GM12878 (cell line): ENCODE data around the gene ZNF726. TPM values are rescaled to one million over a fixed set of nuclear protein-coding genes. Genes with fewer than 3 reads are reported as not detected.

ENCODE experiments used
- ATAC-seq: fragments of 200-7000 bp; cut with Tn5 transposase; 3 replicates; pipeline ENCODE4 v1.9.1; 2020; ENCODE audit warnings: mild to moderate bottlenecking, moderate library complexity
- BruUV-seq: library from RNA; stranded (reverse); fragments of 400-500 nt; replicated peaks from 2 replicates; lab custom pipeline; 2021; lab: Mats Ljungman, UMichigan
- CTCF ChIA-PET: fragments of 300-600 bp; sonication (Branson Sonifier 250); formaldehyde crosslinking; extraction: SDS; loops from one replicate; lab custom pipeline; 2021; ENCODE audit warnings: inconsistent platforms; lab: Yijun Ruan, JAX
- POLR2A ChIA-PET: fragments of 350-600 bp; formaldehyde crosslinking; extraction: SDS; loops from one replicate; lab custom pipeline; 2021; ENCODE audit warnings: inconsistent platforms; lab: Charles Lee
- RAD21 ChIA-PET: fragments of 300-600 bp; sonication (Branson Sonifier 250); formaldehyde crosslinking; loops from one replicate; lab custom pipeline; 2023; ENCODE audit warnings: antibody characterized with exemption; ENCODE audit not compliant: unreplicated experiment; lab: Charles Lee
- SMC1A ChIA-PET: fragments of 300-600 bp; sonication (Branson Sonifier 250); formaldehyde crosslinking; loops from one replicate; lab custom pipeline; 2023; ENCODE audit not compliant: unreplicated experiment, uncharacterized antibody; lab: Charles Lee
- DNase-seq: peaks from one replicate; pipeline ENCODE4 v3.0.0-alpha.2; 2011; ENCODE audit warnings: low read depth, low spot score
- FAIRE-seq: peaks from 3 replicates; lab custom pipeline; 2011; peaks lifted over from hg19 to GRCh38; lab: Jason Lieb, UNC
- H2AFZ ChIP-seq: 2 replicates; pipeline ENCODE4 v1.6.0; 2011; ENCODE audit warnings: low read depth, low read length, control low read depth; ENCODE audit not compliant: control insufficient read depth
- H3K27ac ChIP-seq: 2 replicates; pipeline ENCODE4 v1.5.1; 2011; ENCODE audit warnings: control low read depth; ENCODE audit not compliant: control insufficient read depth, insufficient read depth
- H3K27me3 ChIP-seq, 2 experiments: replicated peaks in 1 of 2; 2 replicates each; pipeline versions ENCODE4 v1.6.0 to v1.6.1; 2011; ENCODE audit warnings: low read length in 1 of 2; ENCODE audit not compliant: control insufficient read depth in 2 of 2, insufficient read depth in 2 of 2
- H3K36me3 ChIP-seq, 2 experiments: 2 replicates each; pipeline ENCODE4 v1.5.1; 2011; ENCODE audit warnings: low read length in 1 of 2; ENCODE audit not compliant: control insufficient read depth in 2 of 2, insufficient read depth in 2 of 2
- H3K4me1 ChIP-seq: 2 replicates; pipeline ENCODE4 v1.6.1; 2011; ENCODE audit warnings: mild to moderate bottlenecking, low read length, moderate library complexity, mixed read lengths; ENCODE audit not compliant: control insufficient read depth, insufficient read depth
- H3K4me2 ChIP-seq: 2 replicates; pipeline ENCODE4 v1.6.0; 2011; ENCODE audit warnings: control low read depth; ENCODE audit not compliant: control insufficient read depth, insufficient read depth
- H3K4me3 ChIP-seq: fragments of 200-600 bp; sonication (generic); 2 replicates; pipeline ENCODE4 v1.5.1; 2016
- H3K79me2 ChIP-seq: 2 replicates; pipeline ENCODE4 v1.6.0; 2011; ENCODE audit warnings: low read length; ENCODE audit not compliant: control insufficient read depth, insufficient read depth
- H3K9ac ChIP-seq: 2 replicates; pipeline ENCODE4 v1.8.0; 2011; ENCODE audit warnings: low read length, control low read depth, mixed read lengths; ENCODE audit not compliant: control insufficient read depth, insufficient read depth
- H3K9me3 ChIP-seq: replicated peaks from 3 replicates; pipeline ENCODE4 v1.5.1; 2011; ENCODE audit warnings: mild to moderate bottlenecking, low read length; ENCODE audit not compliant: control insufficient read depth, insufficient read depth
- H4K20me1 ChIP-seq: 2 replicates; pipeline ENCODE4 v1.6.0; 2011; ENCODE audit not compliant: control insufficient read depth, insufficient read depth
- BACH1 ChIP-seq: fragments of 450-650 bp; IDR thresholded peaks from 2 replicates; pipeline ENCODE4 v1.6.1; 2017; ENCODE audit warnings: mild to moderate bottlenecking, borderline replicate concordance
- CHD2 ChIP-seq: IDR thresholded peaks from 2 replicates; pipeline ENCODE4 v1.6.1; 2011; ENCODE audit warnings: low read depth, low read length, improper control_type of control experiment, borderline replicate concordance
- ELK1 ChIP-seq: IDR thresholded peaks from 2 replicates; pipeline ENCODE4 v1.6.1; 2012; ENCODE audit warnings: low read depth, low read length, improper control_type of control experiment
- ESRRA ChIP-seq: IDR thresholded peaks from 2 replicates; pipeline ENCODE4 v1.6.1; 2012; ENCODE audit warnings: mild to moderate bottlenecking, low read length, improper control_type of control experiment
- NR2C2 ChIP-seq: IDR thresholded peaks from 2 replicates; pipeline ENCODE4 v1.6.1; 2011; ENCODE audit warnings: borderline replicate concordance, low read depth; ENCODE audit not compliant: control insufficient read depth, insufficient read length
- RBBP5 ChIP-seq: fragments of 200-600 bp; sonication (generic); conservative IDR thresholded peaks from 2 replicates; pipeline ENCODE4 v1.6.1; 2016
- RFX5 ChIP-seq: IDR thresholded peaks from 2 replicates; pipeline ENCODE4 v1.6.1; 2011; ENCODE audit warnings: low read depth, low read length, improper control_type of control experiment
- SRF ChIP-seq, 2 experiments: IDR thresholded peaks; 2 replicates each; pipeline ENCODE4 v1.6.1; 2011; ENCODE audit warnings: low read depth in 2 of 2, low read length in 2 of 2, mild to moderate bottlenecking in 1 of 2, moderate library complexity in 1 of 2
- SUZ12 ChIP-seq: fragments of 200-600 bp; sonication (generic); IDR thresholded peaks from one replicate; pipeline ENCODE4 v1.6.1; 2018; ENCODE audit warnings: antibody characterized with exemption, mild to moderate bottlenecking; ENCODE audit not compliant: unreplicated experiment
- TAF1 ChIP-seq: IDR thresholded peaks from 2 replicates; pipeline ENCODE4 v1.6.1; 2011; ENCODE audit warnings: mild to moderate bottlenecking, low read depth, low read length, borderline replicate concordance
- TARDBP ChIP-seq: IDR thresholded peaks from 2 replicates; pipeline ENCODE4 v1.6.1; 2016; ENCODE audit warnings: borderline replicate concordance
- TCF12 ChIP-seq: IDR thresholded peaks from 2 replicates; pipeline ENCODE4 v1.6.1; 2011; ENCODE audit warnings: low read depth, mild to moderate bottlenecking, low read length
- WGBS: methylation state at CpG from one replicate; pipeline ENCODE4 v1.1.6; 2016; ENCODE audit warnings: low lambda C conversion rate; ENCODE audit not compliant: insufficient replicate concordance, insufficient coverage; ENCODE audit errors: missing lambda C conversion rate; 5-methylcytosine and 5-hydroxymethylcytosine counted together
- in situ Hi-C: fragments of 300-500 bp; cut with MboI; formaldehyde crosslinking; loops from 9 replicates; pipeline ENCODE4 v1.14.3; 2018; ENCODE audit warnings: mixed read lengths
- intact Hi-C: fragments of 100-400 bp; cut with micrococcal nuclease; formaldehyde crosslinking; loops from one replicate; pipeline ENCODE4 v1.14.2; 2022; ENCODE audit not compliant: unreplicated experiment
- polyA plus RNA-seq, 11 experiments: library from polyadenylated mRNA; depleted of rRNA in 4 of 11; unstranded in 6 of 11; stranded (reverse) in 5 of 11; fragments of >200 nt; fragmentation: Nextera tagmentation in 4 of 11; fragmentation: Illumina TruSeq in 1 of 11; extraction: Ambion mirVana in 4 of 11; extraction: Trizol in 1 of 11; gene quantifications; 1 replicate in 1 of 11; 2 replicates in 10 of 11; pipeline versions ENCODE4 v1.2.1 to v1.2.3, GENCODE V29; 2011 to 2016; ENCODE audit warnings: inconsistent platforms in 2 of 11, missing spikeins in 2 of 11, low read depth in 1 of 11
- total RNA-seq, 4 experiments: library from RNA; depleted of rRNA in 3 of 4; stranded (reverse); fragments of >200 nt in 3 of 4; fragmentation: Illumina TruSeq in 1 of 4; extraction: Trizol in 1 of 4; gene quantifications; 2 replicates each; pipeline versions ENCODE4 v1.2.1 to v1.2.3, GENCODE V29; 2013 to 2021
- TF ChIP-seq, protein P1 (sequence below): IDR thresholded peaks from 2 replicates; pipeline ENCODE4 v1.6.1; 2012; ENCODE audit warnings: improper control_type of control experiment, low read depth, low read length; ENCODE audit not compliant: insufficient replicate concordance

The ZNF726 gene
- total and polyA plus RNA-seq, 10 of the 15 experiments (the other 5 are each of a cell fraction or from before 2014, with no cell fraction given): 0.69 to 2.3 (median 1.5) TPM

GRCh38 chr19:23896912-23897311, 17.8 kb upstream of the ZNF726 start (continued):
- TF ChIP-seq SUZ12: no peak
- no peak for TF ChIP-seq RBBP5

DNA sequence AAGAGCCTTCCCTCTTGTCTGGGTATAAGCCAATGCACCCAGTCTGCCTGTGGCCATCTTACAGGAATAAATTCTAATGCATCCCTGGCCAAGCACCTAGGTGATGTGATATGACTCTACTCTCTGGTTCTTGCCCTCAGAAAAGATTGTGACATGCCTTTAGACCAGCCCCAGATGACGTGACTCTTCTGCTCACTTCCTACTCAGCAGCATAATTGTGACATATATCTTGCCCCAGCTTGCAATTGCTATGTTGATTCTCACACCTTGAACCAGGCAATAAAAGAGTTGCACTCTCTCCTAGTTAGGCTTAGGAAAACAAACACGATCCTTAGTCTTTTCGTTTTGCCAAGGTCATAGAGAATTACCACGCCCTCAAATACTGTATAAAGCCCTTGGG, 13.3 kb upstream of the ZNF726 start:
- 15% methylated on average over 4 of the region's 4 CpGs for whole genome bisulfite sequencing
- Histone ChIP-seq H3K9me3 (no peaks in the 10 kb centered on the region; the same call in 1 of the 3 replicates), H3K27me3 (no peaks in the 10 kb centered on the region), H3K4me2 (no peak overlapping the region), H3K36me3 (no peaks in the 10 kb centered on the region), H3K4me3 (no peak overlapping the region), H2AFZ (no peak overlapping the region), H3K27ac (no peak overlapping the region), H3K9ac (no peak overlapping the region), H4K20me1 (no peaks in the 10 kb centered on the region), H3K4me1 (no peaks in the 10 kb centered on the region), H3K79me2 (no peaks in the 10 kb centered on the region)
- DNase-seq (no peak), FAIRE-seq (no peak), ATAC-seq (no peak)
- intact Hi-C loops: no loop called here
- ChIA-PET RAD21 (no interaction called here), SMC1A (no interaction called here), POLR2A (no interaction called here), CTCF (no interaction called here)
- BruUV-seq: no TSS peak
- in situ Hi-C loops: no loop called here
- TF ChIP-seq SRF (IDR thresholded peaks at IDR 0.05; ENCODE audit: low read depth in 2 of 2, low read length in 2 of 2) (no peak), RFX5 (no peak), TAF1 (no peak), NR2C2 (no peak), RBBP5 (no peak), CHD2 (no peak), ESRRA (no peak), BACH1 (no peak), TARDBP (no peak), ELK1 (no peak), TCF12 (no peak)
- TF ChIP-seq, protein P1, sequence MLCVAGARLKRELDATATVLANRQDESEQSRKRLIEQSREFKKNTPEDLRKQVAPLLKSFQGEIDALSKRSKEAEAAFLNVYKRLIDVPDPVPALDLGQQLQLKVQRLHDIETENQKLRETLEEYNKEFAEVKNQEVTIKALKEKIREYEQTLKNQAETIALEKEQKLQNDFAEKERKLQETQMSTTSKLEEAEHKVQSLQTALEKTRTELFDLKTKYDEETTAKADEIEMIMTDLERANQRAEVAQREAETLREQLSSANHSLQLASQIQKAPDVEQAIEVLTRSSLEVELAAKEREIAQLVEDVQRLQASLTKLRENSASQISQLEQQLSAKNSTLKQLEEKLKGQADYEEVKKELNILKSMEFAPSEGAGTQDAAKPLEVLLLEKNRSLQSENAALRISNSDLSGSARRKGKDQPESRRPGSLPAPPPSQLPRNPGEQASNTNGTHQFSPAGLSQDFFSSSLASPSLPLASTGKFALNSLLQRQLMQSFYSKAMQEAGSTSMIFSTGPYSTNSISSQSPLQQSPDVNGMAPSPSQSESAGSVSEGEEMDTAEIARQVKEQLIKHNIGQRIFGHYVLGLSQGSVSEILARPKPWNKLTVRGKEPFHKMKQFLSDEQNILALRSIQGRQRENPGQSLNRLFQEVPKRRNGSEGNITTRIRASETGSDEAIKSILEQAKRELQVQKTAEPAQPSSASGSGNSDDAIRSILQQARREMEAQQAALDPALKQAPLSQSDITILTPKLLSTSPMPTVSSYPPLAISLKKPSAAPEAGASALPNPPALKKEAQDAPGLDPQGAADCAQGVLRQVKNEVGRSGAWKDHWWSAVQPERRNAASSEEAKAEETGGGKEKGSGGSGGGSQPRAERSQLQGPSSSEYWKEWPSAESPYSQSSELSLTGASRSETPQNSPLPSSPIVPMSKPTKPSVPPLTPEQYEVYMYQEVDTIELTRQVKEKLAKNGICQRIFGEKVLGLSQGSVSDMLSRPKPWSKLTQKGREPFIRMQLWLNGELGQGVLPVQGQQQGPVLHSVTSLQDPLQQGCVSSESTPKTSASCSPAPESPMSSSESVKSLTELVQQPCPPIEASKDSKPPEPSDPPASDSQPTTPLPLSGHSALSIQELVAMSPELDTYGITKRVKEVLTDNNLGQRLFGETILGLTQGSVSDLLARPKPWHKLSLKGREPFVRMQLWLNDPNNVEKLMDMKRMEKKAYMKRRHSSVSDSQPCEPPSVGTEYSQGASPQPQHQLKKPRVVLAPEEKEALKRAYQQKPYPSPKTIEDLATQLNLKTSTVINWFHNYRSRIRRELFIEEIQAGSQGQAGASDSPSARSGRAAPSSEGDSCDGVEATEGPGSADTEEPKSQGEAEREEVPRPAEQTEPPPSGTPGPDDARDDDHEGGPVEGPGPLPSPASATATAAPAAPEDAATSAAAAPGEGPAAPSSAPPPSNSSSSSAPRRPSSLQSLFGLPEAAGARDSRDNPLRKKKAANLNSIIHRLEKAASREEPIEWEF: no peak
